HCT116 (cell line): ENCODE data around the gene PCTP. TPM values are rescaled to one million over a fixed set of nuclear protein-coding genes. Genes with fewer than 3 reads are reported as not detected.

Experiments
- ATAC-seq: fragments of 200-7000 bp; cut with Tn5 transposase; 2 replicates; pipeline ENCODE4 v1.9.1; 2020; ENCODE audit warnings: mild to moderate bottlenecking, moderate library complexity
- BruUV-seq: library from RNA; stranded (reverse); fragments of 400-500 nt; replicated peaks from 2 replicates; lab custom pipeline; 2021; lab: Mats Ljungman, UMichigan
- CTCF ChIA-PET: fragments of 300-600 bp; sonication (Branson Sonifier 250); formaldehyde crosslinking; loops from one replicate; lab custom pipeline; 2021; ENCODE audit warnings: antibody characterized with exemption; lab: Charles Lee
- POLR2A ChIA-PET: fragments of 300-600, 350-600 bp; sonication (Branson Sonifier 250); formaldehyde crosslinking; loops from one replicate; lab custom pipeline; 2021; ENCODE audit warnings: antibody characterized with exemption; lab: Charles Lee
- RAD21 ChIA-PET, 2 experiments: fragments of 300-600 bp; sonication (Branson Sonifier 250); formaldehyde crosslinking; loops; one replicate each; lab custom pipeline; 2023; ENCODE audit warnings: low total read pairs in 2 of 2; ENCODE audit not compliant: uncharacterized antibody in 2 of 2, unreplicated experiment in 2 of 2, low non-redundant PET in 1 of 2; lab: Charles Lee
- DNase-seq: peaks from one replicate; pipeline ENCODE4 v3.0.0-alpha.2; 2010; ENCODE audit warnings: low read depth, low spot score
- H2AFZ ChIP-seq: fragments of 200-600 bp; shearing (Covaris generic), sonication (generic); 2 replicates; pipeline ENCODE4 v1.6.1; 2017; ENCODE audit warnings: low read depth, mixed run types, mixed read lengths, antibody characterized with exemption, low read length; ENCODE audit not compliant: poor library complexity, severe bottlenecking
- H3K27ac ChIP-seq: 2 replicates; pipeline ENCODE4 v1.5.1; 2012; ENCODE audit warnings: low read depth, low read length
- H3K27me3 ChIP-seq: fragments of 200-600 bp; sonication (generic); 2 replicates; pipeline ENCODE4 v1.6.1; 2016; ENCODE audit warnings: mixed run types, low read length, mixed read lengths; ENCODE audit not compliant: insufficient read depth
- H3K36me3 ChIP-seq, 2 experiments: fragments of 200-500 bp in 1 of 2; fragments of 200-600 bp in 1 of 2; sonication (Bioruptor generic) in 1 of 2; sonication (generic) in 1 of 2; 2 replicates each; pipeline versions ENCODE4 v1.5.1 to v1.6.1; 2014 to 2016; ENCODE audit warnings: low read length in 2 of 2, inconsistent platforms in 1 of 2, mixed read lengths in 1 of 2, mixed run types in 1 of 2; ENCODE audit not compliant: insufficient read depth in 2 of 2, control insufficient read depth in 1 of 2
- H3K4me1 ChIP-seq, 2 experiments: fragments of 200-600 bp in 1 of 2; sonication (generic) in 1 of 2; 2 replicates each; pipeline versions ENCODE4 v1.5.1 to v1.6.1; 2012 to 2017; ENCODE audit warnings: low read length in 2 of 2, inconsistent platforms in 1 of 2, mild to moderate bottlenecking in 1 of 2, mixed read lengths in 1 of 2, mixed run types in 1 of 2, moderate library complexity in 1 of 2; ENCODE audit not compliant: insufficient read depth in 2 of 2, control insufficient read depth in 1 of 2
- H3K4me2 ChIP-seq: fragments of 200-600 bp; sonication (generic); 2 replicates; pipeline ENCODE4 v1.6.1; 2017; ENCODE audit warnings: mixed run types, low read length, mixed read lengths
- H3K4me3 ChIP-seq, 2 experiments: fragments of 200-600 bp in 1 of 2; sonication (generic) in 1 of 2; replicated peaks in 1 of 2; 2 replicates each; pipeline ENCODE4 v1.5.1; 2011 to 2016; ENCODE audit warnings: low read length in 2 of 2, control low read depth in 1 of 2, low read depth in 1 of 2, mild to moderate bottlenecking in 1 of 2, mixed read lengths in 1 of 2, mixed run types in 1 of 2
- H3K79me2 ChIP-seq: fragments of 200-600 bp; sonication (generic); 2 replicates; pipeline ENCODE4 v1.6.1; 2017; ENCODE audit warnings: mild to moderate bottlenecking, mixed run types, low read length, moderate library complexity, mixed read lengths; ENCODE audit not compliant: insufficient read depth
- H3K9ac ChIP-seq: fragments of 200-600 bp; sonication (generic); 2 replicates; pipeline ENCODE4 v1.6.1; 2016; ENCODE audit warnings: low read length, mixed read lengths
- H3K9me2 ChIP-seq: fragments of 200-600 bp; sonication (generic), shearing (Covaris generic); 2 replicates; pipeline ENCODE4 v1.6.1; 2017; ENCODE audit warnings: mixed run types, mild to moderate bottlenecking, moderate library complexity; ENCODE audit not compliant: insufficient read depth
- H3K9me3 ChIP-seq, 2 experiments: fragments of 200-500 bp in 1 of 2; fragments of 200-600 bp in 1 of 2; sonication (Bioruptor generic) in 1 of 2; sonication (generic) in 1 of 2; 2 replicates each; pipeline ENCODE4 v1.6.1; 2014 to 2017; ENCODE audit warnings: low read length in 2 of 2, mixed read lengths in 2 of 2, inconsistent platforms in 1 of 2, low read depth in 1 of 2, mild to moderate bottlenecking in 1 of 2, mixed run types in 1 of 2, moderate library complexity in 1 of 2; ENCODE audit not compliant: control insufficient read depth in 1 of 2, insufficient read depth in 1 of 2
- H4K20me1 ChIP-seq: fragments of 200-600 bp; sonication (generic), shearing (Covaris generic); 2 replicates; pipeline ENCODE4 v1.6.1; 2017; ENCODE audit warnings: mixed run types, mild to moderate bottlenecking, moderate library complexity; ENCODE audit not compliant: insufficient read depth
- ATF3 ChIP-seq: IDR thresholded peaks from 2 replicates; pipeline ENCODE4 v1.6.1; 2012
- CBX3 ChIP-seq: IDR thresholded peaks from 2 replicates; pipeline ENCODE4 v1.6.1; 2012; ENCODE audit warnings: low read depth
- CEBPB ChIP-seq: IDR thresholded peaks from 2 replicates; pipeline ENCODE4 v1.6.1; 2012; ENCODE audit warnings: low read depth
- EGR1 ChIP-seq: IDR thresholded peaks from 2 replicates; pipeline ENCODE4 v1.6.1; 2012; ENCODE audit warnings: low read depth
- ELF1 ChIP-seq: IDR thresholded peaks from 2 replicates; pipeline ENCODE4 v1.6.1; 2012; ENCODE audit warnings: low read depth, borderline replicate concordance
- EZH2 ChIP-seq: fragments of 200-600 bp; sonication (generic); IDR thresholded peaks from 2 replicates; pipeline ENCODE4 v1.6.1; 2017; ENCODE audit warnings: antibody characterized with exemption, mixed run types
- FOSL1 ChIP-seq: IDR thresholded peaks from 2 replicates; pipeline ENCODE4 v1.6.1; 2012; ENCODE audit warnings: low read depth
- JUND ChIP-seq: IDR thresholded peaks from 2 replicates; pipeline ENCODE4 v1.6.1; 2012
- POLR2A ChIP-seq: IDR thresholded peaks from 2 replicates; pipeline ENCODE4 v1.7.0; 2011; ENCODE audit warnings: borderline replicate concordance; ENCODE audit not compliant: insufficient read depth, insufficient read length; ENCODE audit errors: extremely low read depth
- POLR2AphosphoS5 ChIP-seq: IDR thresholded peaks from 2 replicates; pipeline ENCODE4 v1.6.1; 2011; ENCODE audit warnings: mild to moderate bottlenecking, low read depth, low read length, moderate library complexity
- REST ChIP-seq: IDR thresholded peaks from 2 replicates; pipeline ENCODE4 v1.6.1; 2012; ENCODE audit warnings: low read depth
- SIN3A ChIP-seq: IDR thresholded peaks from 2 replicates; pipeline ENCODE4 v1.6.1; 2012; ENCODE audit warnings: low read depth
- SP1 ChIP-seq: IDR thresholded peaks from 2 replicates; pipeline ENCODE4 v1.6.1; 2012; ENCODE audit warnings: low read depth
- YY1 ChIP-seq: IDR thresholded peaks from 2 replicates; pipeline ENCODE4 v1.6.1; 2011; ENCODE audit warnings: low read length, low read depth, moderate library complexity, mild to moderate bottlenecking; ENCODE audit not compliant: insufficient replicate concordance; ENCODE audit errors: extremely low read depth
- ZFX ChIP-seq: fragments of 450-650 bp; IDR thresholded peaks from 2 replicates; pipeline ENCODE4 v1.6.1; 2017
- ZNF274 ChIP-seq: fragments of 200-500 bp; sonication (Bioruptor generic); IDR thresholded peaks from 2 replicates; pipeline ENCODE4 v1.6.1; 2014; ENCODE audit warnings: mild to moderate bottlenecking, low read depth, low read length, inconsistent platforms
- intact Hi-C: fragments of 100-400 bp; cut with micrococcal nuclease; formaldehyde crosslinking; loops from 2 replicates; pipeline ENCODE4 v1.10.0; 2022
- total RNA-seq: library from RNA; stranded (reverse); gene quantifications from one replicate; pipeline ENCODE4 v1.2.1, GENCODE V29; 2021; ENCODE audit not compliant: unreplicated experiment

PCTP gene
- total RNA-seq, 1 experiment from 2014 or later = 16.3 TPM

- Histone ChIP-seq H2AFZ (no peak overlapping the region), H3K27me3 (peaks cover 58% of the 10 kb centered on the region), H3K27ac (no peak overlapping the region), H3K9me3 (0 out of 4 replicates have a peak, but pooled peaks cover 0 to 3% of the 10 kb centered on the region in 2 experiments), H3K36me3 (no peaks in the 10 kb centered on the region), H3K79me2 (no peaks in the 10 kb centered on the region), H3K4me1 (no peaks in the 10 kb centered on the region), H3K9me2 (no peaks in the 10 kb centered on the region), H3K4me3 (no peak overlapping the region), H3K9ac (no peak overlapping the region), H3K4me2 (no peak overlapping the region), H4K20me1 (no peaks in the 10 kb centered on the region)
- no TSS peak for BruUV-seq
- POLR2A ChIA-PET = no interaction called here
- ATAC-seq (no peak), DNase-seq (no peak)
- no peak for TF ChIP-seq EZH2
- no peak for TF ChIP-seq CBX3
- TF ChIP-seq ZFX = no peak
- TF ChIP-seq JUND = no peak
- no peak for TF ChIP-seq POLR2AphosphoS5
- TF ChIP-seq ELF1 = no peak
- TF ChIP-seq ZNF274 = no peak
- no peak for TF ChIP-seq EGR1
- no peak for TF ChIP-seq SIN3A
- TF ChIP-seq CEBPB = no peak
- no peak for TF ChIP-seq POLR2A
- TF ChIP-seq YY1 = no peak
- no peak for TF ChIP-seq FOSL1
- no peak for TF ChIP-seq ATF3
- no peak for TF ChIP-seq REST
- TF ChIP-seq SP1 = no peak
- intact Hi-C loops = no loop called here
- CTCF ChIA-PET = no interaction called here
- RAD21 ChIA-PET = no interaction called here
These were observed 69.8 kb downstream of the PCTP start for GRCh38 chr17:55820675-55821074.
